ENCODE data around the gene MINAR1. TPM values are rescaled to one million over a fixed set of nuclear protein-coding genes. Genes with fewer than 3 reads are reported as not detected.

Gene MINAR1
- total RNA-seq, 2 experiments from 2014 or later: 0.11 to 0.14 TPM

GRCh38 chr15:79454063-79454462 is 21.9 kb downstream of the MINAR1 start:
- H3K27me3 Mint-ChIP-seq: peaks cover 8% of the 10 kb centered on the region
- no peaks in the 10 kb centered on the region for H3K9me3 Mint-ChIP-seq
- no peak overlapping the region for H3K4me3 Mint-ChIP-seq
- H3K36me3 Mint-ChIP-seq (ENCODE audit: low read depth): no peaks in the 10 kb centered on the region
- H3K27ac ChIP-seq (ENCODE audit: low read depth in 1 of 2, low read length in 2 of 2): no peak overlapping the region
- POLR2A ChIA-PET: no interaction called here
- DNase-seq: no peak
- H3K4me1 ChIP-seq (ENCODE audit: insufficient read depth, low read length): no peaks in the 10 kb centered on the region
- no peaks in the 10 kb centered on the region for H3K4me1 Mint-ChIP-seq (ENCODE audit: low read depth)
- ATAC-seq (ENCODE audit: poor library complexity): no peak
- H3K27me3 ChIP-seq (ENCODE audit: control insufficient read depth in 1 of 2, insufficient read depth in 2 of 2, low read length in 2 of 2): peaks cover 4 to 10% of the 10 kb centered on the region in 2 experiments
- no peaks in the 10 kb centered on the region for H3K36me3 ChIP-seq (ENCODE audit: insufficient read depth, low read length)
- intact Hi-C loops (cut with DNase I, micrococcal nuclease): no loop called here
- no peak overlapping the region for H3K27ac Mint-ChIP-seq
- TF ChIP-seq, protein P1, sequence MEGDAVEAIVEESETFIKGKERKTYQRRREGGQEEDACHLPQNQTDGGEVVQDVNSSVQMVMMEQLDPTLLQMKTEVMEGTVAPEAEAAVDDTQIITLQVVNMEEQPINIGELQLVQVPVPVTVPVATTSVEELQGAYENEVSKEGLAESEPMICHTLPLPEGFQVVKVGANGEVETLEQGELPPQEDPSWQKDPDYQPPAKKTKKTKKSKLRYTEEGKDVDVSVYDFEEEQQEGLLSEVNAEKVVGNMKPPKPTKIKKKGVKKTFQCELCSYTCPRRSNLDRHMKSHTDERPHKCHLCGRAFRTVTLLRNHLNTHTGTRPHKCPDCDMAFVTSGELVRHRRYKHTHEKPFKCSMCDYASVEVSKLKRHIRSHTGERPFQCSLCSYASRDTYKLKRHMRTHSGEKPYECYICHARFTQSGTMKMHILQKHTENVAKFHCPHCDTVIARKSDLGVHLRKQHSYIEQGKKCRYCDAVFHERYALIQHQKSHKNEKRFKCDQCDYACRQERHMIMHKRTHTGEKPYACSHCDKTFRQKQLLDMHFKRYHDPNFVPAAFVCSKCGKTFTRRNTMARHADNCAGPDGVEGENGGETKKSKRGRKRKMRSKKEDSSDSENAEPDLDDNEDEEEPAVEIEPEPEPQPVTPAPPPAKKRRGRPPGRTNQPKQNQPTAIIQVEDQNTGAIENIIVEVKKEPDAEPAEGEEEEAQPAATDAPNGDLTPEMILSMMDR (IDR thresholded peaks at IDR 0.05): no peak
- H3K4me3 ChIP-seq (ENCODE audit: low read length): no peak overlapping the region
- peaks cover 0 to 3% of the 10 kb centered on the region in 2 experiments for H3K9me3 ChIP-seq (ENCODE audit: control insufficient read depth in 1 of 2, insufficient read depth in 1 of 2, low read length in 2 of 2)
- CTCF ChIA-PET: no interaction called here

DNA sequence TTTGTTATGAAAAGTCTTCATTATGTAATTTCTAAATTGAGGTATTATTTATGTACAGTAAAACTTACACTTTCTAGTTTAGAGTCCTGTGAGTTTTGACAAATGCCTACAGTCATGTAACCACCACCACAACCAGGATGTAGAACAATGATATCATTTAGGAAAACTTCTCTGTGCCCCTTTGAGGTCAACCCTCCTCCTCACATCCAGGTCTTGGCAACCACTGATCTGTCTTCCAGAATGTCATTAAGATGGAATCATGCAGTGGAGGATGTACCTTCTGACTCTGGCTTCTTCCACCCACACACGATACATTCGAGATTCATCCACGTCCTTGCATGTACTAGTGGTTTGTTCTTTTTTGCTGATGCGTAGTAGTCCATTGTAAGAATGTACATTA is 23.2 kb downstream of the MINAR1 start:
- TF ChIP-seq, protein P1 (IDR thresholded peaks at IDR 0.05): no peak
- no peak overlapping the region for H3K27ac ChIP-seq (ENCODE audit: low read depth in 1 of 2, low read length in 2 of 2)
- Mint-ChIP-seq H3K4me1 (ENCODE audit: low read depth) (no peaks in the 10 kb centered on the region), H3K36me3 (ENCODE audit: low read depth) (no peaks in the 10 kb centered on the region), H3K4me3 (no peak overlapping the region), H3K27me3 (no peaks in the 10 kb centered on the region), H3K9me3 (no peaks in the 10 kb centered on the region), H3K27ac (no peak overlapping the region)
- ChIA-PET POLR2A (no interaction called here), CTCF (no interaction called here)
- no peaks in the 10 kb centered on the region for H3K36me3 ChIP-seq (ENCODE audit: insufficient read depth, low read length)
- ATAC-seq (ENCODE audit: poor library complexity) (no peak), DNase-seq (no peak)
- H3K9me3 ChIP-seq (ENCODE audit: control insufficient read depth in 1 of 2, insufficient read depth in 1 of 2, low read length in 2 of 2): peaks cover 0 to 3% of the 10 kb centered on the region in 2 experiments
- no peaks in the 10 kb centered on the region for H3K4me1 ChIP-seq (ENCODE audit: insufficient read depth, low read length)
- H3K4me3 ChIP-seq (ENCODE audit: low read length): no peak overlapping the region
- intact Hi-C loops (cut with DNase I, micrococcal nuclease): no loop called here
- H3K27me3 ChIP-seq (ENCODE audit: control insufficient read depth in 1 of 2, insufficient read depth in 2 of 2, low read length in 2 of 2): peaks cover 0 to 3% of the 10 kb centered on the region in 2 experiments

DNA sequence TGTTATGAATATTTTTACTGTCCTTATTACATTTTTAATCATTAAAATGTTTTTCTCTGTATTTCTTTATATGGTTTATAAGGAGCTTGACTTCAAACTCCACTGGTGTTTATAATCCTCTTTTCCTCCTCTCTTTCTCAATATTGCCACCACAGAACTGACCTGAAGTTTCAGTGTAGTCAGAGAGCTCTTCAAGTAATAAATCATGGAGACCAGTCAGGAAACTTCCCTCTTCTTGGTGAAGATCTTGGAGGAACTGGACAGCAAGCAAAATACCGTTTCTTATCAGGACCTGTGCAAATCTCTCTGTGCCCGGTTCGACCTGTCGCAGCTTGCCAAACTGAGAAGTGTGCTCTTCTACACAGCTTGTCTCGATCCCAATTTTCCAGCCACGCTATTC is 23.8 kb downstream of the MINAR1 start:
- ChIA-PET POLR2A (no interaction called here), CTCF (no interaction called here)
- TF ChIP-seq, protein P1 (IDR thresholded peaks at IDR 0.05): no peak
- no peaks in the 10 kb centered on the region for H3K27me3 Mint-ChIP-seq
- H3K36me3 Mint-ChIP-seq (ENCODE audit: low read depth): no peaks in the 10 kb centered on the region
- Histone ChIP-seq H3K36me3 (ENCODE audit: insufficient read depth, low read length) (no peaks in the 10 kb centered on the region), H3K4me3 (ENCODE audit: low read length) (no peak overlapping the region), H3K27ac (ENCODE audit: low read depth in 1 of 2, low read length in 2 of 2) (no peak overlapping the region), H3K9me3 (ENCODE audit: control insufficient read depth in 1 of 2, insufficient read depth in 1 of 2, low read length in 2 of 2) (peaks cover 0 to 3% of the 10 kb centered on the region in 2 experiments), H3K4me1 (ENCODE audit: insufficient read depth, low read length) (no peaks in the 10 kb centered on the region), H3K27me3 (ENCODE audit: control insufficient read depth in 1 of 2, insufficient read depth in 2 of 2, low read length in 2 of 2) (peaks cover 0 to 3% of the 10 kb centered on the region in 2 experiments)
- H3K4me3 Mint-ChIP-seq: no peak overlapping the region
- no peak for ATAC-seq (ENCODE audit: poor library complexity)
- H3K4me1 Mint-ChIP-seq (ENCODE audit: low read depth): no peaks in the 10 kb centered on the region
- no peak for DNase-seq
- H3K27ac Mint-ChIP-seq: no peak overlapping the region
- intact Hi-C loops (cut with DNase I, micrococcal nuclease): no loop called here
- H3K9me3 Mint-ChIP-seq: no peaks in the 10 kb centered on the region
